Measurements from ENCODE around the gene TANGO2. TPM values are rescaled to one million over a fixed set of nuclear protein-coding genes. Genes with fewer than 3 reads are reported as not detected.

The TANGO2 gene
- total RNA-seq, 4 donors from 2014 or later = 31.7 to 56.7 (median 39.0) TPM

- 23 to 51% methylated on average over 3 to 5 of the region's 5 CpGs for WGBS, 2 donors
- no peak for DNase-seq (ENCODE audit: low spot score in 2 of 2)
- H3K27ac ChIP-seq = peak overlapping the region in 2 of 4 donors; percentile 46 to 84
These were observed 6.3 kb upstream of the TANGO2 start for GRCh38 chr22:20014526-20015186.

GRCh38 chr22:20015187-20015625 lies 5.7 kb upstream of the TANGO2 start:
- Histone ChIP-seq H3K27ac (peak overlapping the region in 3 of 4 donors; percentile 60 to 84 (median 68)), H3K4me1 (peaks cover 0 to 51% (median 17%) of the 10 kb centered on the region in 4 donors), H3K27me3 (no peaks in the 10 kb centered on the region), H3K4me3 (no peak overlapping the region), H3K9me3 (no peaks in the 10 kb centered on the region), H3K36me3 (no peaks in the 10 kb centered on the region)
- 73 to 91% methylated on average over 10 of the region's 10 CpGs for WGBS, 2 donors
- TF ChIP-seq EP300 (IDR thresholded peaks at IDR 0.05) (no peak), CTCF (IDR thresholded peaks at IDR 0.05) (no peak), POLR2A (IDR thresholded peaks at IDR 0.05) (no peak)
- no peak for DNase-seq (ENCODE audit: low spot score in 2 of 2)

More at GRCh38 chr22:20014526-20015186, 6.3 kb upstream of the TANGO2 start:
- Histone ChIP-seq H3K27me3 (no peaks in the 10 kb centered on the region), H3K4me1 (peaks cover 0 to 51% (median 15%) of the 10 kb centered on the region in 4 donors), H3K36me3 (no peaks in the 10 kb centered on the region), H3K4me3 (no peak overlapping the region), H3K9me3 (no peaks in the 10 kb centered on the region)
- no peak for TF ChIP-seq CTCF (IDR thresholded peaks at IDR 0.05)
- TF ChIP-seq POLR2A (IDR thresholded peaks at IDR 0.05) = no peak
- no peak for TF ChIP-seq EP300 (IDR thresholded peaks at IDR 0.05)

GRCh38 chr22:20015971-20016733 lies 4.8 kb upstream of the TANGO2 start:
- peak overlapping the region; percentile 55 to 88 (median 68) for H3K4me3 ChIP-seq
- no peak for DNase-seq (ENCODE audit: low spot score in 2 of 2)
- 2 to 3% methylated on average over 19 to 51 of the region's 101 CpGs for WGBS, 2 donors
- H3K27ac ChIP-seq = peak overlapping the region; percentile 60 to 84 (median 67)
- H3K27me3 ChIP-seq = no peaks in the 10 kb centered on the region
- no peak for TF ChIP-seq CTCF (IDR thresholded peaks at IDR 0.05)
- TF ChIP-seq POLR2A (IDR thresholded peaks at IDR 0.05) = no peak
- no peak for TF ChIP-seq EP300 (IDR thresholded peaks at IDR 0.05)
- H3K36me3 ChIP-seq = no peaks in the 10 kb centered on the region
- H3K9me3 ChIP-seq = no peaks in the 10 kb centered on the region
- peaks cover 0 to 54% (median 21%) of the 10 kb centered on the region in 4 donors for H3K4me1 ChIP-seq

- Histone ChIP-seq H3K4me1 (peaks cover 0 to 58% (median 25%) of the 10 kb centered on the region in 4 donors), H3K4me3 (peak within 1 kb of the TSS; percentile 65 to 88 (median 74)), H3K27me3 (no peaks in the 10 kb centered on the region), H3K27ac (peak within 1 kb of the TSS; percentile 60 to 84 (median 67)), H3K9me3 (no peaks in the 10 kb centered on the region), H3K36me3 (no peaks in the 10 kb centered on the region)
- TF ChIP-seq EP300 (IDR thresholded peaks at IDR 0.05) (peak in 1 of 2 donors; percentile 34), CTCF (IDR thresholded peaks at IDR 0.05) (peak in 3 of 5 experiments; percentile 22 to 69 (median 39)), POLR2A (IDR thresholded peaks at IDR 0.05) (no peak)
- DNase-seq (ENCODE audit: low spot score in 2 of 2) = peak; percentile 83 to 88
- 2 to 6% methylated on average over 41 to 54 of the region's 79 CpGs for WGBS, 2 donors
These were observed 3.9 kb upstream of the TANGO2 start, which contains the start of gene ARVCF for GRCh38 chr22:20016734-20017621. ARVCF (minus strand) TSS chr22:20016823; CDS start chr22:19990794, 26,029 bp downstream.
